ENCODE data around the gene ITSN2. TPM values are rescaled to one million over a fixed set of nuclear protein-coding genes. Genes with fewer than 3 reads are reported as not detected.
A peak's percentile ranks its signal among the peaks of the same experiment; 100 is the strongest.
"Not testable (repeated sequence)": the region's sequence is repeated elsewhere in the genome, so short reads cannot be mapped to it uniquely, and the experiment has no call there.

The ITSN2 gene
- total RNA-seq, 4 donors from 2014 or later, result 107 to 198 (median 116) TPM

DNA sequence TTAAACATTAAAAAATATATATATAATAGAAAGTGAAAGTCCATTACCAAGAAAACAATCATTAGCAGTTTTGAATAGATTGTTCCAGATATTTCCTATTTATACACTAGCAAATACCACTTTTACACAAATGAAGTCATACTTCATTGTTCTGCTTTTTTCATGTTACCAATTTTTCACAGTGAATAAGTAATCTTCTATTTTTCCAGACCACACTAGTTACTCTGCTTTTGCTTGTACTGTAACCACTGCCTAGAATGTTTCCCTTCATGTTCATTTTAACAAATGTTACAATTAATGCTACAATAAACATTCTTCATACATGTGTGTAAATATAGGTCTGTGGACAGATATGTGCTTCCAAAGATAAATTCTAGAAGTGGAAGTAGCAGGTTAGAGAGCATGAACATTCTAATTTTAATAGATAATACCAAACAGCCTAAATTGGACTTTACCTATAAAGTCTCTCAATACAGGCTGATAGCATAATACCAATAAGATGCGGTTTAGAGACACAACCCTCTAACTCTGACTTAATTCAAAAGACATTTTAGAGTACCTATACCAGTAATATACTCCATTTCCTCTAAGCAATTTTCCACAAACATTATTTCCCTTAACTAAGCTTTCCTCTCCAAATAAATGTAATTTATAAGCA lies 17.0 kb downstream of the ITSN2 start:
- TF ChIP-seq POLR2A (IDR thresholded peaks at IDR 0.05), result no peak
- TF ChIP-seq, protein P1, sequence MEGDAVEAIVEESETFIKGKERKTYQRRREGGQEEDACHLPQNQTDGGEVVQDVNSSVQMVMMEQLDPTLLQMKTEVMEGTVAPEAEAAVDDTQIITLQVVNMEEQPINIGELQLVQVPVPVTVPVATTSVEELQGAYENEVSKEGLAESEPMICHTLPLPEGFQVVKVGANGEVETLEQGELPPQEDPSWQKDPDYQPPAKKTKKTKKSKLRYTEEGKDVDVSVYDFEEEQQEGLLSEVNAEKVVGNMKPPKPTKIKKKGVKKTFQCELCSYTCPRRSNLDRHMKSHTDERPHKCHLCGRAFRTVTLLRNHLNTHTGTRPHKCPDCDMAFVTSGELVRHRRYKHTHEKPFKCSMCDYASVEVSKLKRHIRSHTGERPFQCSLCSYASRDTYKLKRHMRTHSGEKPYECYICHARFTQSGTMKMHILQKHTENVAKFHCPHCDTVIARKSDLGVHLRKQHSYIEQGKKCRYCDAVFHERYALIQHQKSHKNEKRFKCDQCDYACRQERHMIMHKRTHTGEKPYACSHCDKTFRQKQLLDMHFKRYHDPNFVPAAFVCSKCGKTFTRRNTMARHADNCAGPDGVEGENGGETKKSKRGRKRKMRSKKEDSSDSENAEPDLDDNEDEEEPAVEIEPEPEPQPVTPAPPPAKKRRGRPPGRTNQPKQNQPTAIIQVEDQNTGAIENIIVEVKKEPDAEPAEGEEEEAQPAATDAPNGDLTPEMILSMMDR (IDR thresholded peaks at IDR 0.05), result no peak
- no peak for DNase-seq
- Histone ChIP-seq H3K27ac (peak overlapping the region; percentile 7 to 31 (median 24)), H3K36me3 (no peaks in the 10 kb centered on the region), H3K4me3 (replicated peaks in 1 of 3) (no peak overlapping the region), H3K4me1 (peaks cover 45 to 51% of the 10 kb centered on the region in 2 donors), H3K9me3 (no peaks in the 10 kb centered on the region), H3K27me3 (no peaks in the 10 kb centered on the region)
- WGBS, 2 donors, result 88 to 91% methylated on average over 1 of the region's 1 CpG
- intact Hi-C loops (cut with DNase I), result no loop called here

DNA sequence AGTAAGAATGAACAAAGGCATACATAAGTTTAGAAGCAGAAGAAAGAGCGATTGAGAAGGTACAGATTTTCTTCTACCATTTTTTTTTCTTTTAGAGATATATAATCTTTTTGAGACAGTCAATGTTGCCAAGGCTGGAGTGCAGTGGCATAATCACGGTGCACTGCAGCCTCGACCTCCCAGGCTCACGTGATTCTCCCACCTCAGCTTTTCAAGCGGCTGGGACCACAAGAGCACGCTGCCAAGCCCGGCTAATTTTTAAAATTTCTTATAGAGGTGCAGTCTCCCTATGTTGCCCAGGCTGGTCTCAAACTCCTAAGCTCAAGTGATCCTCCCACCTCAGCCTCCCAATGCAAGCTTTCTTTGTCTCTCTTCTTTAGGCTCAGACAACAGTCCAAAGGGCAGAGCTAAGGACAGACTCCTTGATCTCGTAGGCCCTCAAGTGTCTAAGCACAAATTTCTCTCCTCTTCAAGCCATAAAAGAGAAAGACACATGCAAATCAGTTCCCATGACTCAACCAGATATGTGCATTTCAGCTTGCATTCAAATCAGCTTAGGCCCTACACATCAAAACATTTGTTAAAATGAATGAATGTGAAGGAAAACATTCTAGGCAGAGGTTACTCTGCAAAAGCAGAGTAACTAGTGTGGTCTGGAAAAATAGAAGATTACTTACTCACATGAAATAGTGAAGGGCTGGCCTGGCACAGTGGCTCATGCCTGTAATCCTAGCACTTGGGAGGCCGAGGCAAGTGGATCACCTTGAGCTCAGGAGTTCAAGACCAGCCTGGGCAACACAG lies 18.0 kb downstream of the ITSN2 start:
- H3K4me1 ChIP-seq, result peaks cover 55 to 59% of the 10 kb centered on the region in 2 donors
- no peak overlapping the region for H3K4me3 ChIP-seq (replicated peaks in 1 of 3)
- H3K27ac ChIP-seq, result peak overlapping the region; percentile 13 to 56 (median 31)
- DNase-seq, result no peak
- TF ChIP-seq, protein P1 (IDR thresholded peaks at IDR 0.05), result no peak
- no peak for TF ChIP-seq POLR2A (IDR thresholded peaks at IDR 0.05)
- no peaks in the 10 kb centered on the region for H3K36me3 ChIP-seq
- 87 to 91% methylated on average over 9 of the region's 9 CpGs for WGBS, 2 donors
- intact Hi-C loops (cut with DNase I), result no loop called here
- no peaks in the 10 kb centered on the region for H3K9me3 ChIP-seq
- no peaks in the 10 kb centered on the region for H3K27me3 ChIP-seq

DNA sequence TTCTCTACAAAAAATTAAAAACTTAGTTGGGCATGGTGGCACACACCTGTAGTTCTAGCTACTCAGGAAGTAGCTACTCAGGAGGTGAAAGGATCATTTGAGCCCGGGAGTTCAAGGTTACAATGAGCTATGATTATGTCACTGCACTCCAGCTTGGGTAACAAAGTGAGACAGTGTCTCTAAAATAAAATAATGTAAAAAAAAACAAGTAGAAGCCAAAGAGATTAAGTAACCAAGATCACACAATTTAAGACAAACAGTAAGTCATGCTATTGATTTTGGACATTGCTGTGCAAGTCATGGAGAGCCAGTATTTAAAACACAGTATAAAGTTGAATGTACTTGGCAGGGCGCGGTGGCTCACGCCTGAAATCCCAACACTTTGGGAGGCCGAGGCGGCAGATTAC lies 20.5 kb downstream of the ITSN2 start:
- TF ChIP-seq, protein P1 (IDR thresholded peaks at IDR 0.05), result no peak
- TF ChIP-seq POLR2A (IDR thresholded peaks at IDR 0.05), result no peak
- peak overlapping the region; percentile 79 to 88 (median 87) for H3K27ac ChIP-seq
- intact Hi-C loops (cut with DNase I), result no loop called here

DNA sequence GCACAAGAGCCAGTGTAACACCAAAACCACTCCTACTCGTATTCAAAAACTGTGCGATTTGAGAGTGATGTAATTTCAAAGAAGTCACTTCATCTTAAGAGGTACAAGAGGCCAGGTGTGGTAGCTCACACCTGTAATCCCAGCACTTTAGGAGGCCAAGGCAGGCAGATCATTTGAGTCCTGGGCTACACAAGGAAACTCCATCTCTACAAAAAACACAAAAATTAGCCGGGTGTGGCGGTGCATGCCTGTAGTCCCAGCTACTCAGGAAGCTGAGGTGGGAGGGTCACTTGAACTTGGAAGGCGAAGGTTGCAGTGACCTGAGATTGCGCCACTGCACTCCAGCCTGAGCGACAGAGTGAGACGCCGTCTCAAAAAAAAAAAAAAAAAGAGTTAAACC lies 21.2 kb downstream of the ITSN2 start:
- H3K27me3 ChIP-seq; H3K9me3 ChIP-seq; H3K4me3 ChIP-seq (replicated peaks in 1 of 3); intact Hi-C loops (cut with DNase I); H3K36me3 ChIP-seq: not testable (repeated sequence)
- WGBS, 2 donors, result 28% methylated on average over 9 of the region's 9 CpGs
- DNase-seq, result peak; percentile 93 to 95
- Histone ChIP-seq H3K27ac (peak overlapping the region; percentile 79 to 88 (median 87)), H3K4me1 (peaks cover 63 to 67% of the 10 kb centered on the region in 2 donors)

More for the DNA sequence above, 20.5 kb downstream of the ITSN2 start:
- WGBS, 2 donors, result 81 to 87% methylated on average over 6 of the region's 6 CpGs
- H3K4me3 ChIP-seq (replicated peaks in 1 of 3), result no peak overlapping the region
- H3K36me3 ChIP-seq, result no peaks in the 10 kb centered on the region
- H3K9me3 ChIP-seq, result no peaks in the 10 kb centered on the region
- peaks cover 66 to 68% of the 10 kb centered on the region in 2 donors for H3K4me1 ChIP-seq
- no peaks in the 10 kb centered on the region for H3K27me3 ChIP-seq
- DNase-seq, result no peak

DNA sequence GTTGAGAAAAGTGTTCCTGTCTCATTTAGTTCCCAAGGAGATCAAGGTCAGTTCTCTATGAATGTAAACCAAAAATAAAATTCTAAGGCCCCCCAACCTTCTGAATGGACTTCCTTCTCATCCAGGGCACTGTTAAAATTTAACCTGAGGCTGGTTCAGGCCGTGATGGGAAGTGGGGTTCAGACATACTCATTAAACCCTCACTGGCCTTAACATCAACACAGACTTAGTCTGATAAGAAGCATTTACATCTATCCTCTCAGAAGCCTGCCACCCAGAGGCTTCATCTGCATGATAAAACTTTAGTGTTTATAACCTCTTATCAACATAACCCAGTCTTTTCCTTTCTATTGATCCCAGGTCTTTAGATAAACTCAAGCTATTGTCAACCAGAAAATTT lies 22.4 kb downstream of the ITSN2 start:
- Histone ChIP-seq H3K4me3 (replicated peaks in 1 of 3) (no peak overlapping the region), H3K27ac (peak overlapping the region; percentile 59 to 80 (median 65)), H3K4me1 (peaks cover 64 to 70% of the 10 kb centered on the region in 2 donors), H3K9me3 (no peaks in the 10 kb centered on the region), H3K27me3 (no peaks in the 10 kb centered on the region), H3K36me3 (no peaks in the 10 kb centered on the region)
- TF ChIP-seq POLR2A (IDR thresholded peaks at IDR 0.05), result no peak
- TF ChIP-seq, protein P1 (IDR thresholded peaks at IDR 0.05), result no peak
- no peak for DNase-seq
- 59 to 75% methylated on average over 1 of the region's 1 CpG for WGBS, 2 donors
- intact Hi-C loops (cut with DNase I), result no loop called here
